H9 (cell line): Measurements from ENCODE around the gene MAP2. TPM values are rescaled to one million over a fixed set of nuclear protein-coding genes. Genes with fewer than 3 reads are reported as not detected.

Experiments
- DNase-seq: peaks from one replicate; pipeline ENCODE4 v3.0.0-alpha.2; 2017
- H2AFZ ChIP-seq: one replicate; pipeline ENCODE4 v1.6.1; 2013; ENCODE audit warnings: mild to moderate bottlenecking, low read length, control low read depth, moderate library complexity
- H2AK5ac ChIP-seq: 2 replicates; pipeline ENCODE4 v1.6.1; 2013; ENCODE audit warnings: low read length, control low read depth, mixed read lengths; ENCODE audit not compliant: insufficient read length
- H2BK120ac ChIP-seq: one replicate; pipeline ENCODE4 v1.6.1; 2013; ENCODE audit warnings: low read depth, mild to moderate bottlenecking, low read length, control low read depth, inconsistent platforms; ENCODE audit not compliant: poor library complexity, severe bottlenecking
- H2BK12ac ChIP-seq: 2 replicates; pipeline ENCODE4 v1.6.1; 2013; ENCODE audit warnings: low read length, control low read depth, mixed read lengths, low read depth; ENCODE audit not compliant: insufficient read length
- H2BK15ac ChIP-seq: 2 replicates; pipeline ENCODE4 v1.6.1; 2013; ENCODE audit warnings: low read depth, low read length, control low read depth
- H2BK20ac ChIP-seq: one replicate; pipeline ENCODE4 v1.6.1; 2013; ENCODE audit warnings: low read depth, mild to moderate bottlenecking, low read length, control low read depth, inconsistent platforms; ENCODE audit not compliant: poor library complexity, severe bottlenecking
- H2BK5ac ChIP-seq: 2 replicates; pipeline ENCODE4 v1.6.1; 2013; ENCODE audit warnings: low read length, control low read depth, mixed read lengths; ENCODE audit not compliant: insufficient read length
- H3K14ac ChIP-seq: 2 replicates; pipeline ENCODE4 v1.6.1; 2013; ENCODE audit warnings: low read length, control low read depth; ENCODE audit not compliant: insufficient read depth
- H3K18ac ChIP-seq: 2 replicates; pipeline ENCODE4 v1.6.1; 2013; ENCODE audit warnings: low read depth, mild to moderate bottlenecking, mixed read lengths, low read length, control low read depth; ENCODE audit not compliant: insufficient read length
- H3K23ac ChIP-seq: 2 replicates; pipeline ENCODE4 v1.6.1; 2013; ENCODE audit warnings: low read length, control low read depth, mixed read lengths, low read depth; ENCODE audit not compliant: insufficient read length
- H3K23me2 ChIP-seq: 2 replicates; pipeline ENCODE4 v1.6.1; 2013; ENCODE audit warnings: low read depth, mild to moderate bottlenecking, mixed read lengths, low read length, control low read depth; ENCODE audit not compliant: insufficient read length, poor library complexity, severe bottlenecking
- H3K27ac ChIP-seq: 2 replicates; pipeline ENCODE4 v1.5.1; 2013; ENCODE audit warnings: low read length, control low read depth, mixed read lengths, low read depth; ENCODE audit not compliant: insufficient read length
- H3K27me3 ChIP-seq: 2 replicates; pipeline ENCODE4 v1.6.1; 2013; ENCODE audit warnings: low read length, control low read depth, inconsistent platforms; ENCODE audit not compliant: insufficient read depth
- H3K4ac ChIP-seq: 2 replicates; pipeline ENCODE4 v1.6.1; 2013; ENCODE audit warnings: low read depth, mild to moderate bottlenecking, control low read depth, inconsistent platforms, low read length, moderate library complexity
- H3K4me1 ChIP-seq: 2 replicates; pipeline ENCODE4 v1.6.1; 2013; ENCODE audit warnings: low read length, control low read depth, inconsistent platforms; ENCODE audit not compliant: insufficient read depth
- H3K4me2 ChIP-seq: 2 replicates; pipeline ENCODE4 v1.6.1; 2013; ENCODE audit warnings: low read length, control low read depth, mixed read lengths; ENCODE audit not compliant: insufficient read length, insufficient read depth
- H3K56ac ChIP-seq: 2 replicates; pipeline ENCODE4 v1.6.1; 2013; ENCODE audit warnings: low read depth, mild to moderate bottlenecking, mixed read lengths, low read length, control low read depth; ENCODE audit not compliant: insufficient read length
- H3K79me1 ChIP-seq: 2 replicates; pipeline ENCODE4 v1.6.1; 2013; ENCODE audit warnings: low read depth, mild to moderate bottlenecking, moderate library complexity, low read length, control low read depth, inconsistent platforms; ENCODE audit not compliant: insufficient read depth, poor library complexity, severe bottlenecking
- H3K79me2 ChIP-seq: 2 replicates; pipeline ENCODE4 v1.6.1; 2013; ENCODE audit warnings: low read length, control low read depth, inconsistent platforms; ENCODE audit not compliant: insufficient read depth
- H3K9ac ChIP-seq: 2 replicates; pipeline ENCODE4 v1.6.1; 2013; ENCODE audit warnings: low read length, control low read depth, mixed read lengths; ENCODE audit not compliant: insufficient read length; ENCODE audit errors: extremely low read depth
- H3K9me3 ChIP-seq: one replicate; pipeline ENCODE4 v1.6.1; 2013; ENCODE audit warnings: low read depth, low read length, inconsistent platforms; ENCODE audit not compliant: control insufficient read depth
- H3T11ph ChIP-seq: one replicate; pipeline ENCODE4 v1.6.1; 2013; ENCODE audit warnings: mild to moderate bottlenecking, low read length, control low read depth, inconsistent platforms
- H4K20me1 ChIP-seq: one replicate; pipeline ENCODE4 v1.6.1; 2013; ENCODE audit not compliant: control insufficient read depth, insufficient read length, insufficient read depth
- H4K5ac ChIP-seq: 2 replicates; pipeline ENCODE4 v1.6.1; 2013; ENCODE audit warnings: low read depth, mild to moderate bottlenecking, mixed read lengths, low read length, control low read depth; ENCODE audit not compliant: insufficient read length
- H4K8ac ChIP-seq: replicated peaks from 2 replicates; pipeline ENCODE4 v1.6.1; 2013; ENCODE audit warnings: low read length, control low read depth, mixed read lengths, low read depth; ENCODE audit not compliant: insufficient read length
- H4K91ac ChIP-seq: 2 replicates; pipeline ENCODE4 v1.6.1; 2013; ENCODE audit warnings: low read depth, mild to moderate bottlenecking, moderate library complexity, mixed read lengths, low read length, control low read depth; ENCODE audit not compliant: insufficient read length
- H3K27ac Mint-ChIP-seq, 3 experiments: 2 replicates in 2 of 3; 3 replicates in 1 of 3; pipeline ENCODE4 v1.8.0; 2020 to 2021; ENCODE audit warnings: mixed read lengths in 3 of 3, mild to moderate bottlenecking in 1 of 3, moderate library complexity in 1 of 3
- H3K27me3 Mint-ChIP-seq: 2 replicates; pipeline ENCODE4 v1.8.0; 2021; ENCODE audit warnings: low read depth, mild to moderate bottlenecking, moderate library complexity, mixed read lengths
- H3K36me3 Mint-ChIP-seq, 3 experiments: 2 replicates in 2 of 3; 3 replicates in 1 of 3; pipeline ENCODE4 v1.8.0; 2020 to 2021; ENCODE audit warnings: low read depth in 3 of 3, mixed read lengths in 3 of 3; ENCODE audit not compliant: insufficient read depth in 1 of 3
- H3K4me1 Mint-ChIP-seq, 2 experiments: 2 replicates each; pipeline ENCODE4 v1.8.0; 2020; ENCODE audit warnings: mixed read lengths in 2 of 2
- H3K4me3 Mint-ChIP-seq, 2 experiments: 2 replicates in 1 of 2; 3 replicates in 1 of 2; pipeline ENCODE4 v1.8.0; 2020 to 2021; ENCODE audit warnings: mild to moderate bottlenecking in 2 of 2, mixed read lengths in 2 of 2, moderate library complexity in 1 of 2
- H3K9me3 Mint-ChIP-seq, 2 experiments: 2 replicates in 1 of 2; 3 replicates in 1 of 2; pipeline ENCODE4 v1.8.0; 2020; ENCODE audit warnings: mild to moderate bottlenecking in 2 of 2, mixed read lengths in 2 of 2, moderate library complexity in 1 of 2
- CTCF ChIP-seq: fragments of 200-600 bp; sonication (generic); conservative IDR thresholded peaks from 3 replicates; pipeline ENCODE4 v1.8.0; 2021; ENCODE audit warnings: antibody characterized with exemption, mild to moderate bottlenecking
- WGBS: extraction: QIAGEN DNeasy Blood & Tissue Kit; methylation state at CpG from one replicate; pipeline ENCODE4 v1.1.7; 2013; ENCODE audit warnings: missing lambda C conversion rate, low lambda C conversion rate, mixed read lengths; ENCODE audit not compliant: insufficient read length; ENCODE audit errors: extremely low coverage; 5-methylcytosine and 5-hydroxymethylcytosine counted together
- total RNA-seq: library from RNA; stranded (reverse); gene quantifications from 2 replicates; pipeline ENCODE4 v1.2.1, GENCODE V29; 2021

MAP2 gene
- total RNA-seq, 1 experiment from 2014 or later: 0.87 TPM

GRCh38 chr2:209376686-209377085 is 47.2 kb upstream of the MAP2 start:
- H3K56ac ChIP-seq: no peak overlapping the region
- H3K27ac Mint-ChIP-seq: no peak overlapping the region
- no peak overlapping the region for H4K91ac ChIP-seq
- H2BK15ac ChIP-seq: no peak overlapping the region
- DNase-seq: no peak
- no peaks in the 10 kb centered on the region for H3K4me1 Mint-ChIP-seq
- H2BK5ac ChIP-seq: no peak overlapping the region
- no CpG with 5 or more reads among the region's 1 CpG for WGBS
- no peaks in the 10 kb centered on the region for H3K9me3 ChIP-seq
- H3K36me3 Mint-ChIP-seq: peaks cover 3 to 38% (median 17%) of the 10 kb centered on the region in 3 experiments; a peak in 5 of 7 replicates
- H2AK5ac ChIP-seq: no peak overlapping the region
- H2BK12ac ChIP-seq: no peak overlapping the region
- no peaks in the 10 kb centered on the region for H3K4me1 ChIP-seq
- no peak overlapping the region for H3K4me3 Mint-ChIP-seq
- H3K4me2 ChIP-seq: no peak overlapping the region
- H4K8ac ChIP-seq: no peak overlapping the region
- no peak overlapping the region for H2BK120ac ChIP-seq
- H3K18ac ChIP-seq: no peak overlapping the region
- no peak for TF ChIP-seq CTCF
- no peak overlapping the region for H3K23ac ChIP-seq
- no peaks in the 10 kb centered on the region for H3K79me2 ChIP-seq
- no peaks in the 10 kb centered on the region for H4K20me1 ChIP-seq
- peaks cover 32 to 38% of the 10 kb centered on the region in 2 experiments for H3K9me3 Mint-ChIP-seq
- no peaks in the 10 kb centered on the region for H3K79me1 ChIP-seq
- H3K27ac ChIP-seq: no peak overlapping the region
- H4K5ac ChIP-seq: no peak overlapping the region
- no peak overlapping the region for H3K14ac ChIP-seq
- H2BK20ac ChIP-seq: no peak overlapping the region
- peaks cover 1% of the 10 kb centered on the region; the same call in 1 of the 2 replicates for H3K27me3 Mint-ChIP-seq
- H3K4ac ChIP-seq: no peak overlapping the region
- H3K9ac ChIP-seq: no peak overlapping the region
- no peaks in the 10 kb centered on the region for H3K23me2 ChIP-seq
- H3K27me3 ChIP-seq: no peaks in the 10 kb centered on the region
- H2AFZ ChIP-seq: no peak overlapping the region
- no peak overlapping the region for H3T11ph ChIP-seq
